Adipocyte (in vitro differentiated cells): ENCODE data around the gene MPHOSPH9.

ENCODE experiments used
- DNase-seq: peaks from one replicate; pipeline ENCODE4 v3.0.0-alpha.2; 2015; ENCODE audit warnings: low read depth
- H3K27me3 ChIP-seq: replicated peaks from 2 replicates; pipeline ENCODE4 v1.7.0; 2013; ENCODE audit warnings: mild to moderate bottlenecking, low read length, moderate library complexity; ENCODE audit not compliant: control insufficient read depth, insufficient read depth
- H3K36me3 ChIP-seq: 2 replicates; pipeline ENCODE4 v1.7.0; 2013; ENCODE audit warnings: low read length, mild to moderate bottlenecking, moderate library complexity; ENCODE audit not compliant: control insufficient read depth, insufficient read depth, severe bottlenecking
- H3K4me1 ChIP-seq: 2 replicates; pipeline ENCODE4 v1.7.0; 2013; ENCODE audit warnings: mild to moderate bottlenecking, low read length, moderate library complexity; ENCODE audit not compliant: control insufficient read depth, insufficient read depth
- H3K4me3 ChIP-seq: 2 replicates; pipeline ENCODE4 v1.7.0; 2013; ENCODE audit warnings: mild to moderate bottlenecking, low read length, moderate library complexity
- H3K9ac ChIP-seq: 2 replicates; pipeline ENCODE4 v1.7.0; 2013; ENCODE audit warnings: mild to moderate bottlenecking, low read length, moderate library complexity
- H3K9me3 ChIP-seq: 2 replicates; pipeline ENCODE4 v1.7.0; 2013; ENCODE audit warnings: mild to moderate bottlenecking, low read length, moderate library complexity; ENCODE audit not compliant: control insufficient read depth

Gene MPHOSPH9

GRCh38 chr12:123118497-123118896 is 114.4 kb downstream of the MPHOSPH9 start:
- Histone ChIP-seq H3K9me3 (no peaks in the 10 kb centered on the region), H3K36me3 (no peaks in the 10 kb centered on the region), H3K4me1 (peaks cover 42% of the 10 kb centered on the region), H3K27me3 (no peaks in the 10 kb centered on the region), H3K4me3 (no peak overlapping the region), H3K9ac (no peak overlapping the region)
- DNase-seq, result no peak

DNA sequence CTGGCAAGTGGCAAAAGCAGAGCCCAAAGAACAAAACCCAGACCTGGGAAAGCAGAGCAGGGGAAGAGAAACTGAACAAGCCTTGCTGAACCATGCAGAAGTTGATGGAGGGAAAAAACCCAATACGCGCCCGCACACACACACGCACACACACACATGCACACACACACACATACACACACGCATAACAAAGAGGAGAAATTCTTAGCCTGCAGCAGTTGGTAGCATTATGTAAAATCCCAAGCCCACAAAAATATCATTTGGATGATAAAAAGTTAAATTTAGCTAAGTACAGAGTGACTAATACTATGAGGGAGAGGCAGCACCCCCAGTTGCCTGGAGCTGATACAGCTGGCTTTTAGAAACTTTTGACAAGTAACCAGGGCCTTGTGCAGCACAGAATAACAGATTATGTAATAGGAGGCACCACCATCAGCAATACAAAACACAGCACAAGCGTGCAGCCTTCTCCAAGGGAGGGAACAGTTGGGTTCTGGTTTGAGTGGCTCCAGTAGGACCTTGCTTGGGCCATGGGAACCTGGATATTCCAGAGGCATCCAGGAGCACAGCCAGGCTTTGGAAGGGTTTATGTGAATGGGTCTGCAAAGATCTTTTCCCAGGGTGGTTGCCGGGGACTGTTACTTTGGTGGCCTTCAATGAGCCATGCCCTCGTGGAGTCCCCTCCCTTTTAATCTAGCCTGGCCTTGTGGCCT is 117.4 kb downstream of the MPHOSPH9 start:
- H3K9me3 ChIP-seq, result no peaks in the 10 kb centered on the region
- H3K9ac ChIP-seq, result peak overlapping the region; percentile 37
- H3K4me3 ChIP-seq, result peak overlapping the region; percentile 36
- H3K36me3 ChIP-seq, result no peaks in the 10 kb centered on the region
- peak; percentile 84 for DNase-seq
- H3K4me1 ChIP-seq, result peaks cover 35% of the 10 kb centered on the region
- H3K27me3 ChIP-seq, result no peaks in the 10 kb centered on the region

- Histone ChIP-seq H3K9ac (peak overlapping the region; percentile 37), H3K4me3 (no peak overlapping the region), H3K27me3 (no peaks in the 10 kb centered on the region), H3K36me3 (no peaks in the 10 kb centered on the region), H3K4me1 (peaks cover 33% of the 10 kb centered on the region), H3K9me3 (no peaks in the 10 kb centered on the region)
- no peak for DNase-seq
Observed at GRCh38 chr12:123114304-123115083, 118.4 kb downstream of the MPHOSPH9 start.

DNA sequence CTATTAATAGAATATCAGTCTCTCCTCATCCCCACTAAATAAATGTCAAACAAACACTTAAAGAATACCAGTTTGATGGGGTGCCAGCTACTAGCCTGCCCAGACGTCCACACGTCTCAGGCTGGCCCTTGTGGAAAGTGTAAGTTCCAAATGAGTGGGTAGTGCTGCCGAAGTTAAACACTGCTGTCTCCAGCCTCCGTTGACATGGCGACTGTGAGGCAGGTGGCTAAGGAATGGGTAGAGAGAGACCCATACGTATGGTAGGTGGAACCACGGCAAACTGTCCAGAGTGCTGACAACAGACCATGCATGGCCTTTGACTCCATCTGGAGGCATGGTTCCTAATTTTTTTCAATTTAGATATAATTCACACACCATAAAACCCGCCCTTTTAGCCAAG is 119.9 kb downstream of the MPHOSPH9 start:
- H3K36me3 ChIP-seq, result no peaks in the 10 kb centered on the region
- peaks cover 40% of the 10 kb centered on the region for H3K4me1 ChIP-seq
- H3K27me3 ChIP-seq, result no peaks in the 10 kb centered on the region
- no peak overlapping the region for H3K9ac ChIP-seq
- H3K4me3 ChIP-seq, result no peak overlapping the region
- H3K9me3 ChIP-seq, result no peaks in the 10 kb centered on the region
- DNase-seq, result no peak

GRCh38 chr12:123111498-123112165 is 121.3 kb downstream of the MPHOSPH9 start:
- H3K4me3 ChIP-seq, result no peak overlapping the region
- no peaks in the 10 kb centered on the region for H3K36me3 ChIP-seq
- no peaks in the 10 kb centered on the region for H3K27me3 ChIP-seq
- H3K9ac ChIP-seq, result no peak overlapping the region
- DNase-seq, result peak; percentile 44
- H3K4me1 ChIP-seq, result peaks cover 40% of the 10 kb centered on the region
- no peaks in the 10 kb centered on the region for H3K9me3 ChIP-seq

DNA sequence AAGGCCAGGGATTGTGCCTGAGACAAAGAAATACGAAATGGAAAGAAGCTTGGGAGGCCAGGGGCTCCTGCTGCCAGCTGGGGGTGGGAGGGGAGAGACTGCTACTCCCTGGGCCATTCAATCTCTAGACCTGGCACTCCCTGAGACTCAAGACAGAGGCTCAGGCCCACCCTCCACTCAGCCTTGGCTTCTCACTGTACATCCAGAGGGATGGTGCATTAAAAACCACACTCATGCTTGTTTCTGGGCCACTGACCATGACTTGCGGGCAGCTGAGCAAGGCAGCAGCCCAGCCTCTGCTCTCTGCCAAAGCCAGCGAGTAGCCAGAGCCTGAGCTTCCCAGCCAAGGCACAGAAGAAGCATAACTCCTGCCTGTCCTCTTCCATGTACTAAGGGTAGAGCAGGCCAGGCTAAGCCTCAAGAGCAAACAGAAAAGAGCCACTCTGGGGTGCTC is 123.6 kb downstream of the MPHOSPH9 start:
- no peak overlapping the region for H3K4me3 ChIP-seq
- H3K9me3 ChIP-seq, result no peaks in the 10 kb centered on the region
- no peak overlapping the region for H3K9ac ChIP-seq
- no peaks in the 10 kb centered on the region for H3K27me3 ChIP-seq
- peaks cover 21% of the 10 kb centered on the region for H3K4me1 ChIP-seq
- DNase-seq, result no peak
- H3K36me3 ChIP-seq, result peaks cover 9% of the 10 kb centered on the region

DNA sequence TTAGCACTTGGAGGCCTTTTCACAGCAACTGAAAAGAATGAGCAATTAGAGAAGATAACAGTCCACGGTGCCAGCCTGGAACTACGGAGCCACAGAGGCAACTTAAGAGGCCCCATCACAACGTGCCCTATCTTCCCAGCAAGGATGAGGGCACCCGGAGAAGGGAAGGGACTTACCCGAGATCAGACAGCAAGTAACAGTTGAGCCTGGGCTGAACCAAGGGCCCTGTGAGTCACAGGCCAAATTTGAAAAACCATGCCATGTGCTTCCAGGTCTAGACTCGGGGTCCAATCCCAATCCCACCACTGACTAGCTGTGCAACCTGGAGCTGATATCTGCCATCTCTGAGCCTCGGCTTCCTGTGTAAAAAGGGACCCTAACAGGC is 124.3 kb downstream of the MPHOSPH9 start:
- H3K27me3 ChIP-seq, result no peaks in the 10 kb centered on the region
- no peaks in the 10 kb centered on the region for H3K9me3 ChIP-seq
- no peak for DNase-seq
- H3K4me3 ChIP-seq, result no peak overlapping the region
- H3K9ac ChIP-seq, result no peak overlapping the region
- peaks cover 19% of the 10 kb centered on the region for H3K4me1 ChIP-seq
- H3K36me3 ChIP-seq, result peaks cover 9% of the 10 kb centered on the region

GRCh38 chr12:123107926-123108681 is 124.8 kb downstream of the MPHOSPH9 start:
- Histone ChIP-seq H3K27me3 (no peaks in the 10 kb centered on the region), H3K4me3 (no peak overlapping the region), H3K9ac (no peak overlapping the region), H3K9me3 (no peaks in the 10 kb centered on the region), H3K36me3 (peaks cover 9% of the 10 kb centered on the region), H3K4me1 (peaks cover 19% of the 10 kb centered on the region)
- no peak for DNase-seq

DNA sequence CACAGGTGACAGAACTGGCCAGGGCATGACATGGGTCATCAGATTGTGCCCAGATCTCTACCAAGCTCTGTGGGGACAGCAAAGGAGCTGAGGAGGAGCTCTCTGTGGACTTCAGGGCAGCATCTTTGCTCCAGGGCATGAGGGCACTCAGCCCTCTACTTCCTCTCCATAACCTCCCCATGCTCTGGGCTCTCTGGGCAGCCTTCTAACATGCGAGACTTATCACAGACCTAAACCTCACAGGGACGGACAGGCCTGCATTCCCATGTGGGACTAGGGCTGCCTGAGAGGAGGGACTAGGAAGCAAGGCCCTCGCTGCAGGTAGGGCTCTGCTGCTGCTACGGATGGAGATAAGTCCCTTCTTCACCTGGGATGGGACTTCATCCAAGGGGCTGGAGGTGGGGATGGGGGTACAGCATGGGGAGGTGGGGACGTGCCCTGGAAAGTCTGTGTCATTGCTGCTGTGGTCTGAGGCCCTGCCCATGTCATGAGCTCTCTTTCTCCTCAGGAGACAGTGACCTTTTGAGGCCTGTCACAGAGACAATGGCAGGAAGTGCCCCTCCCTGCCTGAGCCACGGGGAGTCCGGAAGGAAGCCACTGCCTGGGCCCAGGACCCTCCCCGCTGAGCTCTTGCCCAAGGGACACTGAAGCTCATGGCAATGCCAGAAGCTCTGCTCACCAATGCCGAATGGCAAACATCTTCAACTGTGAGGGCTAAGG is 126.1 kb downstream of the MPHOSPH9 start:
- no peaks in the 10 kb centered on the region for H3K27me3 ChIP-seq
- H3K4me3 ChIP-seq, result no peak overlapping the region
- H3K36me3 ChIP-seq, result peaks cover 9% of the 10 kb centered on the region
- no peaks in the 10 kb centered on the region for H3K9me3 ChIP-seq
- H3K9ac ChIP-seq, result no peak overlapping the region
- peaks cover 19% of the 10 kb centered on the region for H3K4me1 ChIP-seq
- DNase-seq, result no peak

GRCh38 chr12:123105211-123105826 is 127.6 kb downstream of the MPHOSPH9 start:
- Histone ChIP-seq H3K4me1 (peaks cover 19% of the 10 kb centered on the region), H3K36me3 (peaks cover 9% of the 10 kb centered on the region), H3K9ac (no peak overlapping the region), H3K4me3 (no peak overlapping the region), H3K9me3 (no peaks in the 10 kb centered on the region), H3K27me3 (no peaks in the 10 kb centered on the region)
- DNase-seq, result no peak
